ENCODE measurements around the gene SLC2A4. TPM values are rescaled to one million over a fixed set of nuclear protein-coding genes. Genes with fewer than 3 reads are reported as not detected.

SLC2A4 gene
- total RNA-seq, 4 donors from 2014 or later = 1.8 to 25.9 (median 12.6) TPM

GRCh38 chr17:7283471-7284216 lies 2.1 kb downstream of the SLC2A4 start:
- no peak for DNase-seq
- H3K4me3 ChIP-seq = no peak overlapping the region
- peaks cover 0 to 16% of the 10 kb centered on the region in 2 donors for H3K4me1 ChIP-seq
- no peaks in the 10 kb centered on the region for H3K36me3 ChIP-seq
- H3K9me3 ChIP-seq = no peaks in the 10 kb centered on the region
- TF ChIP-seq, protein P1, sequence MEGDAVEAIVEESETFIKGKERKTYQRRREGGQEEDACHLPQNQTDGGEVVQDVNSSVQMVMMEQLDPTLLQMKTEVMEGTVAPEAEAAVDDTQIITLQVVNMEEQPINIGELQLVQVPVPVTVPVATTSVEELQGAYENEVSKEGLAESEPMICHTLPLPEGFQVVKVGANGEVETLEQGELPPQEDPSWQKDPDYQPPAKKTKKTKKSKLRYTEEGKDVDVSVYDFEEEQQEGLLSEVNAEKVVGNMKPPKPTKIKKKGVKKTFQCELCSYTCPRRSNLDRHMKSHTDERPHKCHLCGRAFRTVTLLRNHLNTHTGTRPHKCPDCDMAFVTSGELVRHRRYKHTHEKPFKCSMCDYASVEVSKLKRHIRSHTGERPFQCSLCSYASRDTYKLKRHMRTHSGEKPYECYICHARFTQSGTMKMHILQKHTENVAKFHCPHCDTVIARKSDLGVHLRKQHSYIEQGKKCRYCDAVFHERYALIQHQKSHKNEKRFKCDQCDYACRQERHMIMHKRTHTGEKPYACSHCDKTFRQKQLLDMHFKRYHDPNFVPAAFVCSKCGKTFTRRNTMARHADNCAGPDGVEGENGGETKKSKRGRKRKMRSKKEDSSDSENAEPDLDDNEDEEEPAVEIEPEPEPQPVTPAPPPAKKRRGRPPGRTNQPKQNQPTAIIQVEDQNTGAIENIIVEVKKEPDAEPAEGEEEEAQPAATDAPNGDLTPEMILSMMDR (IDR thresholded peaks at IDR 0.05) = no peak
- no peak for TF ChIP-seq POLR2A (IDR thresholded peaks at IDR 0.05)
- no peak overlapping the region for H3K27ac ChIP-seq
- no peaks in the 10 kb centered on the region for H3K27me3 ChIP-seq
- intact Hi-C loops (cut with DNase I; ENCODE audit: low total_unique reads) = no loop called here

- Histone ChIP-seq H3K4me1 (peaks cover 0 to 16% of the 10 kb centered on the region in 2 donors), H3K36me3 (no peaks in the 10 kb centered on the region), H3K4me3 (no peak overlapping the region), H3K27me3 (no peaks in the 10 kb centered on the region), H3K27ac (no peak overlapping the region), H3K9me3 (no peaks in the 10 kb centered on the region)
- TF ChIP-seq, protein P1 (IDR thresholded peaks at IDR 0.05) = no peak
- no peak for TF ChIP-seq POLR2A (IDR thresholded peaks at IDR 0.05)
- intact Hi-C loops (cut with DNase I; ENCODE audit: low total_unique reads) = no loop called here
- no peak for DNase-seq
Measured at GRCh38 chr17:7284911-7285310, 3.4 kb downstream of the SLC2A4 start.

GRCh38 chr17:7285679-7286078 lies 4.2 kb downstream of the SLC2A4 start:
- H3K36me3 ChIP-seq = no peaks in the 10 kb centered on the region
- TF ChIP-seq POLR2A (IDR thresholded peaks at IDR 0.05) = no peak
- TF ChIP-seq, protein P1 (IDR thresholded peaks at IDR 0.05) = no peak
- DNase-seq = no peak
- H3K4me1 ChIP-seq = peaks cover 0 to 11% of the 10 kb centered on the region in 2 donors
- H3K4me3 ChIP-seq = no peak overlapping the region
- intact Hi-C loops (cut with DNase I; ENCODE audit: low total_unique reads) = no loop called here
- no peaks in the 10 kb centered on the region for H3K27me3 ChIP-seq
- no peaks in the 10 kb centered on the region for H3K9me3 ChIP-seq
- H3K27ac ChIP-seq = no peak overlapping the region

GRCh38 chr17:7289256-7290032 lies 7.9 kb downstream of the SLC2A4 start:
- Histone ChIP-seq H3K4me3 (no peak overlapping the region), H3K27me3 (peaks cover 0 to 6% of the 10 kb centered on the region in 2 donors), H3K9me3 (no peaks in the 10 kb centered on the region), H3K36me3 (no peaks in the 10 kb centered on the region), H3K27ac (no peak overlapping the region), H3K4me1 (peaks cover 0 to 15% of the 10 kb centered on the region in 2 donors)
- no peak for DNase-seq
- intact Hi-C loops (cut with DNase I; ENCODE audit: low total_unique reads) = loop anchor here (10.0 kb wide), 1 partner anchor 235 kb away; no protein-coding TSS in a partner anchor
- TF ChIP-seq, protein P1 (IDR thresholded peaks at IDR 0.05) = no peak
- no peak for TF ChIP-seq POLR2A (IDR thresholded peaks at IDR 0.05)

DNA sequence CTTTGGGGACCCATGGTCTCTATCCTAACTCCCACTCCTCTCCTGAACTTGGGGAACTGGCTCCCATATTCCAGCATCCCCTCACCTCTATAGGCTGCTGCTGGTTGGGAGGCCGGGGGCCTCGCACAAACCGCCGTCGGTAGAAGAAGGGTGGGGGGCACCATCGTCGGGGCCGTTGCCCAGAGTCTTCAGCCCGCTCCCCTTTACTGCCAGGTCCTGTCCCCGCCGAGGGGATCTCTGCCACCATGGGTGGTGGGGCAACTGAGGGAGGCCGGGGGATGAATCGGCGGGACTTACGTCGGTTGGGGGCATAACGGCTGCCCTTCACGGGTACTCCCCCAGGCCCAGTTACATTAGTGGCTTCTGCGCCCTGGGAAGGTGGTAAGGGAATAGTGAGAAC lies 8.6 kb downstream of the SLC2A4 start:
- no peaks in the 10 kb centered on the region for H3K36me3 ChIP-seq
- no peak for DNase-seq
- H3K4me3 ChIP-seq = no peak overlapping the region
- intact Hi-C loops (cut with DNase I; ENCODE audit: low total_unique reads) = loop anchor here (10.0 kb wide), 1 partner anchor 235 kb away; no protein-coding TSS in a partner anchor
- peaks cover 0 to 6% of the 10 kb centered on the region in 2 donors for H3K27me3 ChIP-seq
- H3K27ac ChIP-seq = no peak overlapping the region
- H3K4me1 ChIP-seq = peaks cover 0 to 20% of the 10 kb centered on the region in 2 donors
- no peaks in the 10 kb centered on the region for H3K9me3 ChIP-seq
- TF ChIP-seq POLR2A (IDR thresholded peaks at IDR 0.05) = no peak
- TF ChIP-seq, protein P1 (IDR thresholded peaks at IDR 0.05) = no peak
